ENCODE results near the gene ZNF22. TPM values are rescaled to one million over a fixed set of nuclear protein-coding genes. Genes with fewer than 3 reads are reported as not detected.
A peak's percentile ranks its signal among the peaks of the same experiment; 100 is the strongest.

Gene ZNF22
- total RNA-seq, 1 experiment from 2014 or later = 14.6 TPM

DNA sequence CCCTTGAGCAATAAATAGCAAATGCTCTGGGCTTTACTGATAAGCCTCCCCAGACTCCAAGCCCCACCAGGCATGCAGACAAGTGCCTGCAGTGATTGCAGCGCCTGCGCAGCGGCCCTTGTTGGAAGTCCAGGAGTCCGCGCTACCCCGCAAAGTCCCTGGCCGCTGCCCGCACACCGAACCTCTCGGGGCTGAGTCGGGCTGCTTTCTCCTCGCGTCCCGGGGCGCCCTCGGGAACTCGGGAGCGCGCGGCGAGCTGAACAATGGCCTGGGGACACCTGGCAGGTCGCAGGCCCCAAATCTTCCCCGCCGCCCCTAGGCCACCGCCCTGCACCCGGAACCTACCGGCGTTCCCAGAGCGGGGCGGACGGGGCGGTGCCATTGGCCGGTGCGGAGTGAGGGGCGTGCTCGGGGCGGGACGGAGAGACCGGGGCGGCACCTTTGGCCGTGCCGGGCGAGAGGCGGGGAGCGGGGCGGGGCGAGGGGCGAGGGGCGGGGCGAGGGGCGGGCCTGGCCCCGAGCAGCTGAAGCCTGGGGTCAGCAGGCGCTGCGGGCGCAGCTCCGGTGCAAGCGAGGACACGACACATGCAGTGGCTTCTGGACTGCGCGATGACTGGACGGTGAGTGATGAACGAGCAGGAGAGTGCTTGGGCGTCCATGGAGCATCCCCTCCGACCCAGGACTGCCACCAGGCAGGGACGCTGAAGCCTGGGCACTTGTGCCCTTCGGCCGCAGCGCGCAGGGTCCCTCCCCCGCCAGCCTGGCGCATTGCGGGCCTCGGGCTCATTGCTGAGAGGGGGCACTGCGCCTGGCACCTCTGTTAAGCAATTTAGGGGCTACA lies 41.3 kb upstream of the ZNF22 start, which contains the start of gene RASSF4:
Gene RASSF4 (plus strand): TSS at position 556 of the 841 bp plus-strand sequence. CDS start 10,401 bp downstream, outside the sequence.
- Histone ChIP-seq H3K4me1 (ENCODE audit: control insufficient read depth, insufficient read depth, low read length) (peaks cover 39% of the 10 kb centered on the region), H3K36me3 (ENCODE audit: control insufficient read depth, insufficient read depth, low read length) (no peaks in the 10 kb centered on the region), H3K27me3 (ENCODE audit: control insufficient read depth, insufficient read depth, low read length) (no peaks in the 10 kb centered on the region), H3K4me3 (ENCODE audit: low read depth in 2 of 2, low read length in 2 of 2) (peak within 1 kb of the TSS; percentile 73 to 78), H3K27ac (ENCODE audit: low read length) (peak within 1 kb of the TSS; percentile 85), H3K9me3 (ENCODE audit: control insufficient read depth, insufficient read depth, low read depth, low read length) (no peaks in the 10 kb centered on the region)
- no peak for DNase-seq (ENCODE audit: low read depth, low spot score)
- TF ChIP-seq SIN3A (IDR thresholded peaks at IDR 0.05; ENCODE audit: borderline replicate concordance, insufficient read depth, low read depth, low read length) = peak; percentile 37; the same call in 1 of the 2 replicates
- TF ChIP-seq TCF7L2 (IDR thresholded peaks at IDR 0.05; ENCODE audit: low read depth, low read length) = peak; percentile 36; the same call in 1 of the 2 replicates
- peak; percentile 88 for TF ChIP-seq POLR2AphosphoS5 (IDR thresholded peaks at IDR 0.05; ENCODE audit: low read depth, low read length)
- TF ChIP-seq, protein P1, sequence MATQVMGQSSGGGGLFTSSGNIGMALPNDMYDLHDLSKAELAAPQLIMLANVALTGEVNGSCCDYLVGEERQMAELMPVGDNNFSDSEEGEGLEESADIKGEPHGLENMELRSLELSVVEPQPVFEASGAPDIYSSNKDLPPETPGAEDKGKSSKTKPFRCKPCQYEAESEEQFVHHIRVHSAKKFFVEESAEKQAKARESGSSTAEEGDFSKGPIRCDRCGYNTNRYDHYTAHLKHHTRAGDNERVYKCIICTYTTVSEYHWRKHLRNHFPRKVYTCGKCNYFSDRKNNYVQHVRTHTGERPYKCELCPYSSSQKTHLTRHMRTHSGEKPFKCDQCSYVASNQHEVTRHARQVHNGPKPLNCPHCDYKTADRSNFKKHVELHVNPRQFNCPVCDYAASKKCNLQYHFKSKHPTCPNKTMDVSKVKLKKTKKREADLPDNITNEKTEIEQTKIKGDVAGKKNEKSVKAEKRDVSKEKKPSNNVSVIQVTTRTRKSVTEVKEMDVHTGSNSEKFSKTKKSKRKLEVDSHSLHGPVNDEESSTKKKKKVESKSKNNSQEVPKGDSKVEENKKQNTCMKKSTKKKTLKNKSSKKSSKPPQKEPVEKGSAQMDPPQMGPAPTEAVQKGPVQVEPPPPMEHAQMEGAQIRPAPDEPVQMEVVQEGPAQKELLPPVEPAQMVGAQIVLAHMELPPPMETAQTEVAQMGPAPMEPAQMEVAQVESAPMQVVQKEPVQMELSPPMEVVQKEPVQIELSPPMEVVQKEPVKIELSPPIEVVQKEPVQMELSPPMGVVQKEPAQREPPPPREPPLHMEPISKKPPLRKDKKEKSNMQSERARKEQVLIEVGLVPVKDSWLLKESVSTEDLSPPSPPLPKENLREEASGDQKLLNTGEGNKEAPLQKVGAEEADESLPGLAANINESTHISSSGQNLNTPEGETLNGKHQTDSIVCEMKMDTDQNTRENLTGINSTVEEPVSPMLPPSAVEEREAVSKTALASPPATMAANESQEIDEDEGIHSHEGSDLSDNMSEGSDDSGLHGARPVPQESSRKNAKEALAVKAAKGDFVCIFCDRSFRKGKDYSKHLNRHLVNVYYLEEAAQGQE (IDR thresholded peaks at IDR 0.05; ENCODE audit: insufficient read depth in 1 of 2, low read depth in 2 of 2, low read length in 1 of 2) = 0 out of 4 replicates have a peak, but pooled peaks of 1 of the 2 experiments have one; percentile 48
- TF ChIP-seq, protein P2, sequence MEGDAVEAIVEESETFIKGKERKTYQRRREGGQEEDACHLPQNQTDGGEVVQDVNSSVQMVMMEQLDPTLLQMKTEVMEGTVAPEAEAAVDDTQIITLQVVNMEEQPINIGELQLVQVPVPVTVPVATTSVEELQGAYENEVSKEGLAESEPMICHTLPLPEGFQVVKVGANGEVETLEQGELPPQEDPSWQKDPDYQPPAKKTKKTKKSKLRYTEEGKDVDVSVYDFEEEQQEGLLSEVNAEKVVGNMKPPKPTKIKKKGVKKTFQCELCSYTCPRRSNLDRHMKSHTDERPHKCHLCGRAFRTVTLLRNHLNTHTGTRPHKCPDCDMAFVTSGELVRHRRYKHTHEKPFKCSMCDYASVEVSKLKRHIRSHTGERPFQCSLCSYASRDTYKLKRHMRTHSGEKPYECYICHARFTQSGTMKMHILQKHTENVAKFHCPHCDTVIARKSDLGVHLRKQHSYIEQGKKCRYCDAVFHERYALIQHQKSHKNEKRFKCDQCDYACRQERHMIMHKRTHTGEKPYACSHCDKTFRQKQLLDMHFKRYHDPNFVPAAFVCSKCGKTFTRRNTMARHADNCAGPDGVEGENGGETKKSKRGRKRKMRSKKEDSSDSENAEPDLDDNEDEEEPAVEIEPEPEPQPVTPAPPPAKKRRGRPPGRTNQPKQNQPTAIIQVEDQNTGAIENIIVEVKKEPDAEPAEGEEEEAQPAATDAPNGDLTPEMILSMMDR (IDR thresholded peaks at IDR 0.05) = no peak
- intact Hi-C loops (cut with micrococcal nuclease; ENCODE audit: unreplicated experiment) = no loop called here
- BruUV-seq (replicated peaks) = no TSS peak
- in situ Hi-C loops (cut with HindIII; ENCODE audit: low pct_unique_long_range_greater_than_20kb, low sequenced_read_pairs) = no loop called here
- POLR2A ChIA-PET = no interaction called here
- ATAC-seq = peak; percentile 98
- CTCF ChIA-PET = no interaction called here

DNA sequence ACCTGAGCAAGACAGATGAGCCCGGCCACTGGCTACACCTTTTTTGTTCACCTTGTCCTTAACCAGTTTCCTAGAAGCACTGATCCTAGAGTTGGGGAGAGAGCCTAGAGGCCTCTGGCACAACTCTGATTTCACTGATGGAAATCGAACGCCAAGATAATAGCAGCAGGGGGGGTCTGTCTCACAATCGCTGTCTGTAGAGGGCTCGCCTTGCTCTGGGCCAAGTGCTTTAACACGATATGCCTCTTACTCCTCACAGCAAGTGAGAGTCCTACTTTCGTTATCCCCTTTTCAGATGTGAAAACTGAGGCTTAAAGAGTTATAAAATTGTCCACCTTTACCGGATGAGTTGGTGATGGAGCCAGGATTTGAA lies 40.6 kb upstream of the ZNF22 start:
- TF ChIP-seq POLR2AphosphoS5 (IDR thresholded peaks at IDR 0.05; ENCODE audit: low read depth, low read length) (no peak), SIN3A (IDR thresholded peaks at IDR 0.05; ENCODE audit: borderline replicate concordance, insufficient read depth, low read depth, low read length) (no peak), TCF7L2 (IDR thresholded peaks at IDR 0.05; ENCODE audit: low read depth, low read length) (no peak)
- TF ChIP-seq, protein P1 (IDR thresholded peaks at IDR 0.05; ENCODE audit: insufficient read depth in 1 of 2, low read depth in 2 of 2, low read length in 1 of 2) = no peak
- TF ChIP-seq, protein P2 (IDR thresholded peaks at IDR 0.05) = no peak
- in situ Hi-C loops (cut with HindIII; ENCODE audit: low pct_unique_long_range_greater_than_20kb, low sequenced_read_pairs) = no loop called here
- H3K27ac ChIP-seq (ENCODE audit: low read length) = peak overlapping the region; percentile 77
- intact Hi-C loops (cut with micrococcal nuclease; ENCODE audit: unreplicated experiment) = no loop called here
- ChIA-PET CTCF (no interaction called here), POLR2A (no interaction called here)
- no peaks in the 10 kb centered on the region for H3K27me3 ChIP-seq (ENCODE audit: control insufficient read depth, insufficient read depth, low read length)
- H3K4me3 ChIP-seq (ENCODE audit: low read depth in 2 of 2, low read length in 2 of 2) = peak overlapping the region; percentile 73 to 78
- H3K36me3 ChIP-seq (ENCODE audit: control insufficient read depth, insufficient read depth, low read length) = no peaks in the 10 kb centered on the region
- H3K9me3 ChIP-seq (ENCODE audit: control insufficient read depth, insufficient read depth, low read depth, low read length) = no peaks in the 10 kb centered on the region
- H3K4me1 ChIP-seq (ENCODE audit: control insufficient read depth, insufficient read depth, low read length) = peaks cover 45% of the 10 kb centered on the region
- BruUV-seq (replicated peaks) = TSS peak; percentile 62
- ATAC-seq (peak; percentile 11), DNase-seq (ENCODE audit: low read depth, low spot score) (no peak)
